Measurements from ENCODE around the gene CFB.

The CFB gene

GRCh38 chr6:31901953-31902643 is 43.8 kb upstream of the CFB start, which contains the start of gene ZBTB12:
ZBTB12 (minus strand) TSS chr6:31902086; CDS start chr6:31901305, 781 bp downstream.
- H3K9me2 ChIP-seq (replicated peaks; ENCODE audit: low read depth, low read length): no peaks in the 10 kb centered on the region
- H2AFZ ChIP-seq (ENCODE audit: low read length): peak within 1 kb of the TSS; percentile 77
- H3K9ac ChIP-seq (ENCODE audit: low read depth, low read length, poor library complexity, severe bottlenecking): peak within 1 kb of the TSS; percentile 80
- H3K79me2 ChIP-seq (ENCODE audit: insufficient read depth, low read length): peaks cover 42% of the 10 kb centered on the region
- TF ChIP-seq EZH2phosphoT487 (IDR thresholded peaks at IDR 0.05; ENCODE audit: borderline replicate concordance) (no peak), CTCF (conservative IDR thresholded peaks at IDR 0.05; ENCODE audit: low read length) (no peak)
- H3K9me3 ChIP-seq (ENCODE audit: insufficient read depth, low read depth, low read length): no peaks in the 10 kb centered on the region
- H3K27me3 ChIP-seq (ENCODE audit: insufficient read depth, low read length, poor library complexity, severe bottlenecking): peaks cover 3% of the 10 kb centered on the region
- H3F3A ChIP-seq (ENCODE audit: low read depth): no peaks in the 10 kb centered on the region
- peaks cover 7% of the 10 kb centered on the region for H4K20me1 ChIP-seq (ENCODE audit: insufficient read depth, low read length, poor library complexity, severe bottlenecking)
- H3K4me3 ChIP-seq (ENCODE audit: low read length, poor library complexity, severe bottlenecking): peak within 1 kb of the TSS; percentile 81
- H3K4me2 ChIP-seq (ENCODE audit: low read depth, low read length, poor library complexity, severe bottlenecking): peak within 1 kb of the TSS; percentile 86
- H3K4me1 ChIP-seq (ENCODE audit: insufficient read depth, low read length, poor library complexity, severe bottlenecking): peaks cover 22% of the 10 kb centered on the region
- H3K36me3 ChIP-seq (ENCODE audit: insufficient read depth, low read length): no peaks in the 10 kb centered on the region

GRCh38 chr6:31903957-31904356 is 41.9 kb upstream of the CFB start:
- Histone ChIP-seq H3K9ac (ENCODE audit: low read depth, low read length, poor library complexity, severe bottlenecking) (no peak overlapping the region), H2AFZ (ENCODE audit: low read length) (no peak overlapping the region), H3K4me3 (ENCODE audit: low read length, poor library complexity, severe bottlenecking) (no peak overlapping the region), H3K27me3 (ENCODE audit: insufficient read depth, low read length, poor library complexity, severe bottlenecking) (no peaks in the 10 kb centered on the region), H3F3A (ENCODE audit: low read depth) (no peaks in the 10 kb centered on the region; the same call in 1 of the 2 replicates), H3K36me3 (ENCODE audit: insufficient read depth, low read length) (no peaks in the 10 kb centered on the region), H3K4me2 (ENCODE audit: low read depth, low read length, poor library complexity, severe bottlenecking) (no peak overlapping the region), H3K4me1 (ENCODE audit: insufficient read depth, low read length, poor library complexity, severe bottlenecking) (peaks cover 13% of the 10 kb centered on the region), H3K9me3 (ENCODE audit: insufficient read depth, low read depth, low read length) (no peaks in the 10 kb centered on the region), H3K9me2 (replicated peaks; ENCODE audit: low read depth, low read length) (no peaks in the 10 kb centered on the region), H4K20me1 (ENCODE audit: insufficient read depth, low read length, poor library complexity, severe bottlenecking) (peaks cover 2% of the 10 kb centered on the region), H3K79me2 (ENCODE audit: insufficient read depth, low read length) (peaks cover 25% of the 10 kb centered on the region; the same call in 1 of the 2 replicates)
- TF ChIP-seq EZH2phosphoT487 (IDR thresholded peaks at IDR 0.05; ENCODE audit: borderline replicate concordance) (no peak), CTCF (conservative IDR thresholded peaks at IDR 0.05; ENCODE audit: low read length) (no peak)

GRCh38 chr6:31905041-31905440 is 40.9 kb upstream of the CFB start:
- TF ChIP-seq EZH2phosphoT487 (IDR thresholded peaks at IDR 0.05; ENCODE audit: borderline replicate concordance): no peak
- no peak for TF ChIP-seq CTCF (conservative IDR thresholded peaks at IDR 0.05; ENCODE audit: low read length)
- H3F3A ChIP-seq (ENCODE audit: low read depth): no peaks in the 10 kb centered on the region; the same call in 1 of the 2 replicates
- H3K9me2 ChIP-seq (replicated peaks; ENCODE audit: low read depth, low read length): no peaks in the 10 kb centered on the region
- no peak overlapping the region for H3K4me2 ChIP-seq (ENCODE audit: low read depth, low read length, poor library complexity, severe bottlenecking)
- no peaks in the 10 kb centered on the region for H3K9me3 ChIP-seq (ENCODE audit: insufficient read depth, low read depth, low read length)
- no peak overlapping the region for H3K9ac ChIP-seq (ENCODE audit: low read depth, low read length, poor library complexity, severe bottlenecking)
- no peaks in the 10 kb centered on the region for H4K20me1 ChIP-seq (ENCODE audit: insufficient read depth, low read length, poor library complexity, severe bottlenecking)
- H3K27me3 ChIP-seq (ENCODE audit: insufficient read depth, low read length, poor library complexity, severe bottlenecking): no peaks in the 10 kb centered on the region
- H3K36me3 ChIP-seq (ENCODE audit: insufficient read depth, low read length): no peaks in the 10 kb centered on the region
- peaks cover 13% of the 10 kb centered on the region for H3K4me1 ChIP-seq (ENCODE audit: insufficient read depth, low read length, poor library complexity, severe bottlenecking)
- H2AFZ ChIP-seq (ENCODE audit: low read length): no peak overlapping the region
- peaks cover 15% of the 10 kb centered on the region; the same call in 1 of the 2 replicates for H3K79me2 ChIP-seq (ENCODE audit: insufficient read depth, low read length)
- no peak overlapping the region for H3K4me3 ChIP-seq (ENCODE audit: low read length, poor library complexity, severe bottlenecking)

All from Loucy (cell line).